Measurements from ENCODE around the gene NPFF.

The NPFF gene

GRCh38 chr12:53524476-53524875 is 17.2 kb upstream of the NPFF start:
- no peak for TF ChIP-seq CTCF (IDR thresholded peaks at IDR 0.05; ENCODE audit: low read depth, low read length)
- no peak for DNase-seq (ENCODE audit: extremely low read depth, low read depth)

GRCh38 chr12:53523131-53523530 is 15.8 kb upstream of the NPFF start:
- TF ChIP-seq CTCF (IDR thresholded peaks at IDR 0.05; ENCODE audit: low read depth, low read length) = no peak
- no peak for DNase-seq (ENCODE audit: extremely low read depth, low read depth)

- TF ChIP-seq CTCF (IDR thresholded peaks at IDR 0.05; ENCODE audit: low read depth, low read length) = no peak
Observed at GRCh38 chr12:53518381-53518780, 11.1 kb upstream of the NPFF start.

GRCh38 chr12:53516758-53517455 is 9.6 kb upstream of the NPFF start:
- no peak for TF ChIP-seq CTCF (IDR thresholded peaks at IDR 0.05; ENCODE audit: low read depth, low read length)
- no peak for DNase-seq (ENCODE audit: extremely low read depth, low read depth)

More at GRCh38 chr12:53518381-53518780, 11.1 kb upstream of the NPFF start:
- DNase-seq (ENCODE audit: extremely low read depth, low read depth) = no peak

GRCh38 chr12:53515291-53515680 is 8.0 kb upstream of the NPFF start:
- no peak for DNase-seq (ENCODE audit: extremely low read depth, low read depth)
- TF ChIP-seq CTCF (IDR thresholded peaks at IDR 0.05; ENCODE audit: low read depth, low read length) = no peak

GRCh38 chr12:53514628-53515290 is 7.5 kb upstream of the NPFF start:
- no peak for TF ChIP-seq CTCF (IDR thresholded peaks at IDR 0.05; ENCODE audit: low read depth, low read length)
- DNase-seq (ENCODE audit: extremely low read depth, low read depth) = no peak

- no peak for DNase-seq (ENCODE audit: extremely low read depth, low read depth)
- TF ChIP-seq CTCF (IDR thresholded peaks at IDR 0.05; ENCODE audit: low read depth, low read length) = no peak
Observed at GRCh38 chr12:53513712-53514410, 6.6 kb upstream of the NPFF start.

Data from AG09319 (cell line).